WTC11 (cell line): ENCODE measurements around the gene E2F2. TPM values are rescaled to one million over a fixed set of nuclear protein-coding genes. Genes with fewer than 3 reads are reported as not detected.
A peak's percentile ranks its signal among the peaks of the same experiment; 100 is the strongest.

Experiments
- ATAC-seq: fragments of 200-7000 bp; cut with Tn5 transposase; 2 replicates; pipeline ENCODE4 v1.10.0; 2021; ENCODE audit warnings: mild to moderate bottlenecking, moderate library complexity
- CTCF ChIA-PET: fragments of 300-600 bp; sonication (Branson Sonifier 250); formaldehyde crosslinking; loops from one replicate; lab custom pipeline; 2021; ENCODE audit warnings: antibody characterized with exemption; lab: Charles Lee
- POLR2A ChIA-PET: fragments of 350-600 bp; sonication (Branson Sonifier 250); formaldehyde crosslinking; loops from one replicate; lab custom pipeline; 2021; ENCODE audit warnings: antibody characterized with exemption; lab: Charles Lee
- DNase-seq: peaks from one replicate; pipeline ENCODE4 v3.0.0; 2021; ENCODE audit warnings: low spot score
- H3K27ac Mint-ChIP-seq: 2 replicates; pipeline ENCODE4 v1.8.0; 2021; ENCODE audit warnings: mixed read lengths
- H3K27me3 Mint-ChIP-seq: 2 replicates; pipeline ENCODE4 v1.8.0; 2021; ENCODE audit warnings: low read depth, mild to moderate bottlenecking, moderate library complexity, mixed read lengths
- H3K36me3 Mint-ChIP-seq: 2 replicates; pipeline ENCODE4 v1.8.0; 2021; ENCODE audit warnings: mixed read lengths
- H3K4me1 Mint-ChIP-seq: 2 replicates; pipeline ENCODE4 v1.8.0; 2022; ENCODE audit warnings: mixed read lengths
- H3K4me3 Mint-ChIP-seq: 2 replicates; pipeline ENCODE4 v1.8.0; 2021; ENCODE audit warnings: mild to moderate bottlenecking, moderate library complexity, mixed read lengths
- H3K9me3 Mint-ChIP-seq: 2 replicates; pipeline ENCODE4 v1.8.0; 2021; ENCODE audit warnings: mixed read lengths
- CREM ChIP-seq: sonication (generic); formaldehyde crosslinking; IDR thresholded peaks from 2 replicates; pipeline ENCODE4 v1.8.1; 2022; ENCODE audit warnings: mild to moderate bottlenecking, missing genetic modification reagents, moderate library complexity
- ELF4 ChIP-seq: sonication (generic); formaldehyde crosslinking; IDR thresholded peaks from 2 replicates; pipeline ENCODE4 v1.8.1; 2022; ENCODE audit warnings: low read depth, mild to moderate bottlenecking, moderate library complexity, missing genetic modification reagents
- GTF2I ChIP-seq: fragments of 250-450 bp; sonication (Bioruptor Pico); conservative IDR thresholded peaks from 2 replicates; pipeline ENCODE4 v1.4.0; 2021; ENCODE audit warnings: mild to moderate bottlenecking
- MXD4 ChIP-seq: fragments of 250-450 bp; sonication (Bioruptor Pico); IDR thresholded peaks from 2 replicates; pipeline ENCODE4 v1.8.0; 2021; ENCODE audit warnings: mild to moderate bottlenecking, moderate library complexity, borderline replicate concordance
- NFATC4 ChIP-seq: fragments of 250-450 bp; sonication (Bioruptor Pico); IDR thresholded peaks from 2 replicates; pipeline ENCODE4 v1.9.0; 2021; ENCODE audit warnings: mild to moderate bottlenecking
- NFE2L1 ChIP-seq: sonication (generic); formaldehyde crosslinking; IDR thresholded peaks from 2 replicates; pipeline ENCODE4 v1.8.1; 2023; ENCODE audit warnings: missing genetic modification reagents
- NR2C2 ChIP-seq: sonication (generic); formaldehyde crosslinking; IDR thresholded peaks from 2 replicates; pipeline ENCODE4 v1.8.0; 2022; ENCODE audit warnings: mild to moderate bottlenecking, missing genetic modification reagents
- OVOL2 ChIP-seq: fragments of 250-450 bp; sonication (Bioruptor Pico); IDR thresholded peaks from 2 replicates; pipeline ENCODE4 v1.9.0; 2021; ENCODE audit warnings: mild to moderate bottlenecking, borderline replicate concordance
- PRRX2 ChIP-seq: fragments of 250-450 bp; sonication (Bioruptor Pico); IDR thresholded peaks from 2 replicates; pipeline ENCODE4 v1.8.0; 2021; ENCODE audit warnings: mild to moderate bottlenecking
- ZNF121 ChIP-seq: sonication (generic); formaldehyde crosslinking; IDR thresholded peaks from 2 replicates; pipeline ENCODE4 v1.8.0; 2023; ENCODE audit warnings: missing genetic modification reagents
- ZNF416 ChIP-seq: fragments of 250-450 bp; sonication (Bioruptor Pico); IDR thresholded peaks from 2 replicates; pipeline ENCODE4 v1.9.0; 2021; ENCODE audit warnings: mild to moderate bottlenecking, inconsistent platforms
- ZNF423 ChIP-seq: fragments of 250-450 bp; sonication (Bioruptor Pico); IDR thresholded peaks from 2 replicates; pipeline ENCODE4 v2.1.2; 2022; ENCODE audit warnings: mild to moderate bottlenecking, moderate library complexity
- total RNA-seq: library from RNA; stranded (reverse); gene quantifications from 3 replicates; pipeline ENCODE4 v1.2.3, GENCODE V29; 2021
- TF ChIP-seq, protein P1 (sequence below): sonication (generic); formaldehyde crosslinking; IDR thresholded peaks from 2 replicates; pipeline ENCODE4 v1.8.1; 2023; ENCODE audit warnings: mild to moderate bottlenecking, missing genetic modification reagents, moderate library complexity
- TF ChIP-seq, protein P2 (sequence below): fragments of 250-450 bp; sonication (Bioruptor Pico); IDR thresholded peaks from 2 replicates; pipeline ENCODE4 v1.9.0; 2021; ENCODE audit warnings: mild to moderate bottlenecking
- TF ChIP-seq, protein P3 (sequence below): sonication (generic); formaldehyde crosslinking; IDR thresholded peaks from 2 replicates; pipeline ENCODE4 v1.8.0; 2022; ENCODE audit warnings: mild to moderate bottlenecking, missing genetic modification reagents
- TF ChIP-seq, protein P4 (sequence below): sonication (generic); formaldehyde crosslinking; IDR thresholded peaks from 2 replicates; pipeline ENCODE4 v1.8.1; 2022; ENCODE audit warnings: mild to moderate bottlenecking, missing genetic modification reagents, moderate library complexity, borderline replicate concordance
- TF ChIP-seq, protein P5 (sequence below): sonication (generic); formaldehyde crosslinking; IDR thresholded peaks from 2 replicates; pipeline ENCODE4 v1.8.0; 2022; ENCODE audit warnings: missing genetic modification reagents

Gene E2F2
- total RNA-seq, 1 experiment from 2014 or later, result 5.6 TPM

DNA sequence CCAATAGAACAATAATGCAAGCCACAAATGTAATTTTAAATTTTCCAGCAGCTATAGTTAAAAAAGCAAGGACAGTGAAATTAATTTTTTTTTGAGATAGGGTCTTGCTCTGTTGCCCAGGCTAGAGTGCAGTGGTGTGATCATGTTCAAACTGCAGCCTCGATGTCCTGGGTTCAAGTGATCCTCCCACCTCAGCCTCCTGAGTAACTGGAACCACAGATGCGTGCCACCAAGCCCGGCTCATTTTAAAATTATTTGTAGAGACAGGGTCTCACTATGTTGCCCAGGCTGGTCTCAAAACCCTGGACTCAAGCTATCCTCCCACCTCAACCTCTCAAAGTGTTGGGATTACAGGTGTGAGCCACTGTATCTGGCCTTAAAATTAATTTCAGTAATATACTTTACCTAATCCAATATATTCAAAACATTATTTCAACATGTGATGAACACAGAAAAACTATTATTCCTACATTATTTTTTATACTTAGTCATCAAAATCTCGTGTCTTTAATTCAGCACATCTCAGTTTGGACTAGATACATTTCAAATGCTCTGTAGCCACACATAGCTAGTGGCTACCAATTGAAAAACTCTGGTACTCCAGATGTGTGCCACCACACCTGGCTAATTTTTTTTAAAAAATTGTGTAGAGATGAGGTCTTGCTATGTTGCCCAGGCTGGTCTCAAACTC lies 39.1 kb upstream of the E2F2 start:
- Mint-ChIP-seq H3K27me3 (peaks cover 2% of the 10 kb centered on the region; the same call in 1 of the 2 replicates), H3K9me3 (peaks cover 6% of the 10 kb centered on the region), H3K4me1 (peaks cover 43% of the 10 kb centered on the region), H3K4me3 (no peak overlapping the region), H3K36me3 (peaks cover 5% of the 10 kb centered on the region), H3K27ac (peak overlapping the region; percentile 42; the same call in 1 of the 2 replicates)
- DNase-seq, result no peak
- ChIA-PET POLR2A (interaction anchor here (1.1 to 1.4 kb wide), 2 partner anchors 11 to 14 kb away, joined by 4 to 6 read pairs; partner anchors contain the start of gene ID3), CTCF (interaction anchor here (1.1 to 3.7 kb wide), 3 partner anchors 65 to 68 kb away, joined by 4 to 22 read pairs (median 7); no protein-coding TSS in a partner anchor)
- ATAC-seq, result no peak
- TF ChIP-seq ZNF121, result peak; percentile 96
- TF ChIP-seq, protein P1, sequence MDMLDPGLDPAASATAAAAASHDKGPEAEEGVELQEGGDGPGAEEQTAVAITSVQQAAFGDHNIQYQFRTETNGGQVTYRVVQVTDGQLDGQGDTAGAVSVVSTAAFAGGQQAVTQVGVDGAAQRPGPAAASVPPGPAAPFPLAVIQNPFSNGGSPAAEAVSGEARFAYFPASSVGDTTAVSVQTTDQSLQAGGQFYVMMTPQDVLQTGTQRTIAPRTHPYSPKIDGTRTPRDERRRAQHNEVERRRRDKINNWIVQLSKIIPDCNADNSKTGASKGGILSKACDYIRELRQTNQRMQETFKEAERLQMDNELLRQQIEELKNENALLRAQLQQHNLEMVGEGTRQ, result no peak

DNA sequence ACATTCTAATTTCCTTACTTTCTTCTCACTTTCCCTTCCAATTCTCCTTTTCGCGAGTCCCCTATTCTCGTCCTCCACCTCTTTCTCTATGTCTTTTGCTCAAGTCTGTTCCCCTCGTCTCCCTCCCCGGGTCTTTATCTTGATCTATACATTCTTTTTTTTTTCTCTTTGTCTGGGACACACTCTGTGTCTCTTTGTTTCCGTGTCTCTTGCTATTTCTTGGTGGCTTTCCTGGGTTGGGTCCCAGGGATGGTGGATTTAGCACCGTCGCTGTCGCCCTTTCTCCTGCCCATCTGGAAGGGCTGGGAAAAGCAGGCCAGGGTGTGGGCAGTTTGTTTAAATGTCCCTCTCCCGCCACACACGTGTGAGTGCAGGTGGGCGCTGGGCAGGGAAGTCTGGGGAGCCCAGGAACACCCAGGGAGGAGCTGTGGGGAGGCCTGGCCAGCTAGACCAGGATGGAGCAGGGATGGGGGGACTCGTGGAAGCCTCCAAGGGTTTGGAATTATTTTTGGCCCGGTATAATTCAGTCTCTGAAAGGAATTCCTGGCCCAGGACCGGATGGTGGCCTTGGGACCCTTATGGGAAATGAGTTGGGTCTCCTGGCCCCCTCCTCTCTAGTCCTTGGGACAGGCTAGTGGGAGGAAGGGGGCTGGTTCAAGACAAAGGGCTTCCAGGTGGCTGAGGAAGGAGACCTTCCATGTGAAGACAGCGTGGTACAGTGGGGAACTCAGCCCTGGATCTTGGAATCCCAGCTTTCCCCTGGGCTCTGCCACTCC lies 37.8 kb upstream of the E2F2 start:
- Mint-ChIP-seq H3K4me3 (peak overlapping the region; percentile 78), H3K27me3 (peaks cover 2% of the 10 kb centered on the region; the same call in 1 of the 2 replicates), H3K36me3 (no peaks in the 10 kb centered on the region), H3K9me3 (no peaks in the 10 kb centered on the region), H3K4me1 (peaks cover 56% of the 10 kb centered on the region), H3K27ac (peak overlapping the region; percentile 93)
- POLR2A ChIA-PET, result interaction anchor here (0.9 to 1.9 kb wide), 7 partner anchors 9 to 30 kb away, joined by 3 to 17 read pairs (median 4); partner anchors contain the start of gene ID3
- TF ChIP-seq ZNF416 (CRISPR knock-in tag) (0 out of 2 replicates have a peak, but pooled peaks have one; percentile 0), NFATC4 (CRISPR knock-in tag) (no peak)
- ATAC-seq (no peak), DNase-seq (no peak)
- CTCF ChIA-PET, result interaction anchor here (0.5 to 3.7 kb wide), 6 partner anchors 14 to 1963 kb away, joined by 4 to 22 read pairs (median 6); no protein-coding TSS in a partner anchor

DNA sequence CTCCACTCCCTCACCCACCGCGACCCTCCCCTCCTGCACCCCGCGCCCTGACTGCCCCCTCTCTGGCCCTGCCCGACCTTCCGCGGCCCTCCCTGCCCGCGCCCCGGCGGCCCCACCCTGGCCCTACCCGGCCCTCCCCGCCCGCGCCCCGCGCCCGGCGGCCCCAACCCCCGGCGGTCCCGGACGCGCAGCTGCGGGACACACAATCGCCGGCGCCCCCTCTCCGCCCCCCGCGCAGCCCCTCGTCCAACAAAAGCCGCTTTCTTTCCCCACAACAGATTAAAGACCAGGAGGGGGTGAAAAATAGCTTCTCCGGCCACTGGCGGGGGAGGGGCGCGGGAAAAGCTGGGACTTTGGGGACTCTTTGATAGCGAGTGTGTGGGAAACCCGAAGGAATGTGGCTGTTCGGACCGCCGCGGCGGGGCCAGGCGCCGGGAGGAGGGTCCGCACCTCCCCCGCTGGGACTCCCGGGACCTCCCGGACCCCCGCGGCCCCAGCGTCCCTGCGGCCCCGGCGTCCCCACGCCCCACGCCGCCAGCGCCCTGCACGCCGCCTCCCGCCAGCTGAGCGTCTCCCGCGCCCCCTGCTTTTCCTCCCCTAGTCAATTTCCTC lies 37.1 kb upstream of the E2F2 start:
- POLR2A ChIA-PET, result interaction anchor here (0.9 to 1.9 kb wide), 6 partner anchors 9 to 30 kb away, joined by 3 to 17 read pairs (median 4); partner anchors contain the start of gene ID3
- DNase-seq (peak; percentile 58), ATAC-seq (peak; percentile 11; the same call in 1 of the 2 replicates)
- Mint-ChIP-seq H3K27ac (peak overlapping the region; percentile 93), H3K9me3 (no peaks in the 10 kb centered on the region), H3K36me3 (no peaks in the 10 kb centered on the region), H3K27me3 (peaks cover 2% of the 10 kb centered on the region; the same call in 1 of the 2 replicates), H3K4me3 (peak overlapping the region; percentile 78), H3K4me1 (peaks cover 62% of the 10 kb centered on the region)
- 0 out of 2 replicates have a peak, but pooled peaks have one; percentile 5 for TF ChIP-seq ZNF416 (CRISPR knock-in tag)
- TF ChIP-seq, protein P2, sequence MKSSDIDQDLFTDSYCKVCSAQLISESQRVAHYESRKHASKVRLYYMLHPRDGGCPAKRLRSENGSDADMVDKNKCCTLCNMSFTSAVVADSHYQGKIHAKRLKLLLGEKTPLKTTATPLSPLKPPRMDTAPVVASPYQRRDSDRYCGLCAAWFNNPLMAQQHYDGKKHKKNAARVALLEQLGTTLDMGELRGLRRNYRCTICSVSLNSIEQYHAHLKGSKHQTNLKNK (CRISPR knock-in tag), result no peak
- no peak for TF ChIP-seq OVOL2 (CRISPR knock-in tag)
- TF ChIP-seq ZNF423 (CRISPR knock-in tag), result peak; percentile 87
- TF ChIP-seq NR2C2 (CRISPR knock-in tag), result no peak
- CTCF ChIA-PET, result interaction anchor here (0.5 to 4.9 kb wide), 10 partner anchors 12 to 1962 kb away, joined by 3 to 51 read pairs (median 6); no protein-coding TSS in a partner anchor

DNA sequence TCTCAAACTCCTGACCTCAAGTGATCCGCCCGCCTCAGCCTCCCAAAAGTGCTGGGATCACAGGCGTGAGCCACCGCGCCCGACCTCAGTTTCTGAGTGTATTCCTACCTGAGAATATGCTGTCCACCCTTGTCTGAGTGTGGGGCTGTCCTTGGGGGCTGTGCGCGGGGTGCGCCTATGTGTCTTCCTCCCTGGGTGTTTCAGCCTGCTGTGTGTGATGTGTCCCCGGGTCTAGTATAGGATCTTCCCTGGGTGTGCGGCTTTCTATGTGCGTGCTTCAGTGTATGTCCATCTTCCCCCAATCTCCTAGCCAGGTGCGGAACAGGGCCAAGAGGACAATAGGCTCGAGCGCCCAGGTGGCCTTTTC lies 36.6 kb upstream of the E2F2 start:
- DNase-seq (no peak), ATAC-seq (no peak; the same call in 1 of the 2 replicates)
- Mint-ChIP-seq H3K36me3 (no peaks in the 10 kb centered on the region), H3K4me1 (peaks cover 63% of the 10 kb centered on the region), H3K9me3 (no peaks in the 10 kb centered on the region), H3K4me3 (peak overlapping the region; percentile 66), H3K27me3 (peaks cover 2% of the 10 kb centered on the region; the same call in 1 of the 2 replicates), H3K27ac (no peak overlapping the region)
- ChIA-PET POLR2A (interaction anchor here (0.9 to 1.9 kb wide), 5 partner anchors 8 to 31 kb away, joined by 4 to 17 read pairs (median 4); partner anchors contain the start of gene ID3), CTCF (interaction anchor here (0.9 to 4.9 kb wide), 6 partner anchors 12 to 93 kb away, joined by 3 to 51 read pairs (median 5); no protein-coding TSS in a partner anchor)
- TF ChIP-seq CREM, result no peak
- no peak for TF ChIP-seq ELF4 (CRISPR knock-in tag)
- no peak for TF ChIP-seq PRRX2 (CRISPR knock-in tag)
- TF ChIP-seq NFE2L1, result no peak
- TF ChIP-seq, protein P3, sequence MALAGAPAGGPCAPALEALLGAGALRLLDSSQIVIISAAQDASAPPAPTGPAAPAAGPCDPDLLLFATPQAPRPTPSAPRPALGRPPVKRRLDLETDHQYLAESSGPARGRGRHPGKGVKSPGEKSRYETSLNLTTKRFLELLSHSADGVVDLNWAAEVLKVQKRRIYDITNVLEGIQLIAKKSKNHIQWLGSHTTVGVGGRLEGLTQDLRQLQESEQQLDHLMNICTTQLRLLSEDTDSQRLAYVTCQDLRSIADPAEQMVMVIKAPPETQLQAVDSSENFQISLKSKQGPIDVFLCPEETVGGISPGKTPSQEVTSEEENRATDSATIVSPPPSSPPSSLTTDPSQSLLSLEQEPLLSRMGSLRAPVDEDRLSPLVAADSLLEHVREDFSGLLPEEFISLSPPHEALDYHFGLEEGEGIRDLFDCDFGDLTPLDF, result no peak
- TF ChIP-seq, protein P4, sequence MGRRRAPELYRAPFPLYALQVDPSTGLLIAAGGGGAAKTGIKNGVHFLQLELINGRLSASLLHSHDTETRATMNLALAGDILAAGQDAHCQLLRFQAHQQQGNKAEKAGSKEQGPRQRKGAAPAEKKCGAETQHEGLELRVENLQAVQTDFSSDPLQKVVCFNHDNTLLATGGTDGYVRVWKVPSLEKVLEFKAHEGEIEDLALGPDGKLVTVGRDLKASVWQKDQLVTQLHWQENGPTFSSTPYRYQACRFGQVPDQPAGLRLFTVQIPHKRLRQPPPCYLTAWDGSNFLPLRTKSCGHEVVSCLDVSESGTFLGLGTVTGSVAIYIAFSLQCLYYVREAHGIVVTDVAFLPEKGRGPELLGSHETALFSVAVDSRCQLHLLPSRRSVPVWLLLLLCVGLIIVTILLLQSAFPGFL (CRISPR knock-in tag), result no peak
- TF ChIP-seq MXD4 (CRISPR knock-in tag), result no peak
- no peak for TF ChIP-seq GTF2I (CRISPR knock-in tag)
- TF ChIP-seq, protein P5, sequence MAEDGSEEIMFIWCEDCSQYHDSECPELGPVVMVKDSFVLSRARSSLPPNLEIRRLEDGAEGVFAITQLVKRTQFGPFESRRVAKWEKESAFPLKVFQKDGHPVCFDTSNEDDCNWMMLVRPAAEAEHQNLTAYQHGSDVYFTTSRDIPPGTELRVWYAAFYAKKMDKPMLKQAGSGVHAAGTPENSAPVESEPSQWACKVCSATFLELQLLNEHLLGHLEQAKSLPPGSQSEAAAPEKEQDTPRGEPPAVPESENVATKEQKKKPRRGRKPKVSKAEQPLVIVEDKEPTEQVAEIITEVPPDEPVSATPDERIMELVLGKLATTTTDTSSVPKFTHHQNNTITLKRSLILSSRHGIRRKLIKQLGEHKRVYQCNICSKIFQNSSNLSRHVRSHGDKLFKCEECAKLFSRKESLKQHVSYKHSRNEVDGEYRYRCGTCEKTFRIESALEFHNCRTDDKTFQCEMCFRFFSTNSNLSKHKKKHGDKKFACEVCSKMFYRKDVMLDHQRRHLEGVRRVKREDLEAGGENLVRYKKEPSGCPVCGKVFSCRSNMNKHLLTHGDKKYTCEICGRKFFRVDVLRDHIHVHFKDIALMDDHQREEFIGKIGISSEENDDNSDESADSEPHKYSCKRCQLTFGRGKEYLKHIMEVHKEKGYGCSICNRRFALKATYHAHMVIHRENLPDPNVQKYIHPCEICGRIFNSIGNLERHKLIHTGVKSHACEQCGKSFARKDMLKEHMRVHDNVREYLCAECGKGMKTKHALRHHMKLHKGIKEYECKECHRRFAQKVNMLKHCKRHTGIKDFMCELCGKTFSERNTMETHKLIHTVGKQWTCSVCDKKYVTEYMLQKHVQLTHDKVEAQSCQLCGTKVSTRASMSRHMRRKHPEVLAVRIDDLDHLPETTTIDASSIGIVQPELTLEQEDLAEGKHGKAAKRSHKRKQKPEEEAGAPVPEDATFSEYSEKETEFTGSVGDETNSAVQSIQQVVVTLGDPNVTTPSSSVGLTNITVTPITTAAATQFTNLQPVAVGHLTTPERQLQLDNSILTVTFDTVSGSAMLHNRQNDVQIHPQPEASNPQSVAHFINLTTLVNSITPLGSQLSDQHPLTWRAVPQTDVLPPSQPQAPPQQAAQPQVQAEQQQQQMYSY (CRISPR knock-in tag), result no peak
